Osteoblast (primary cell): ENCODE results near the gene RASD2. TPM values are rescaled to one million over a fixed set of nuclear protein-coding genes. Genes with fewer than 3 reads are reported as not detected.

Experiments used
- DNase-seq: peaks from one replicate; pipeline ENCODE4 v3.0.0; 2011; ENCODE audit warnings: low spot score, mixed read lengths; ENCODE audit not compliant: insufficient read length; ENCODE audit errors: missing footprints
- H2AFZ ChIP-seq: 2 replicates; pipeline ENCODE4 v1.6.0; 2011; ENCODE audit warnings: mild to moderate bottlenecking, low read length
- H3K27ac ChIP-seq: 2 replicates; pipeline ENCODE4 v1.5.1; 2011; ENCODE audit warnings: mild to moderate bottlenecking, low read depth, low read length, moderate library complexity
- H3K27me3 ChIP-seq: 2 replicates; pipeline ENCODE4 v1.6.0; 2012; ENCODE audit warnings: mild to moderate bottlenecking, control low read depth, inconsistent platforms, low read length, moderate library complexity; ENCODE audit not compliant: insufficient read depth
- H3K36me3 ChIP-seq: 2 replicates; pipeline ENCODE4 v1.5.1; 2011; ENCODE audit warnings: mild to moderate bottlenecking, low read length, control low read depth, moderate library complexity; ENCODE audit not compliant: insufficient read depth
- H3K4me1 ChIP-seq: 2 replicates; pipeline ENCODE4 v1.5.1; 2011; ENCODE audit warnings: mild to moderate bottlenecking, low read length, control low read depth, moderate library complexity; ENCODE audit not compliant: insufficient read depth
- H3K4me2 ChIP-seq: 2 replicates; pipeline ENCODE4 v1.6.0; 2011; ENCODE audit warnings: mild to moderate bottlenecking, low read length; ENCODE audit not compliant: insufficient read depth
- H3K4me3 ChIP-seq: fragments of 200-600 bp; sonication (generic); 3 replicates; pipeline ENCODE4 v1.5.1; 2012; ENCODE audit warnings: mild to moderate bottlenecking, low read length, inconsistent platforms; ENCODE audit not compliant: insufficient read depth
- H3K79me2 ChIP-seq: 2 replicates; pipeline ENCODE4 v1.6.0; 2012; ENCODE audit warnings: mild to moderate bottlenecking, low read length, control low read depth, inconsistent platforms; ENCODE audit not compliant: insufficient read depth
- H3K9me3 ChIP-seq: 2 replicates; pipeline ENCODE4 v1.5.1; 2011; ENCODE audit warnings: low read depth, low read length, control low read depth
- H4K20me1 ChIP-seq: 2 replicates; pipeline ENCODE4 v1.6.0; 2012; ENCODE audit warnings: mild to moderate bottlenecking, low read length, control low read depth; ENCODE audit not compliant: insufficient read depth
- total RNA-seq: library from RNA; depleted of rRNA; stranded (reverse); fragments of >200 nt; gene quantifications from 2 replicates; pipeline ENCODE4 v1.2.3, GENCODE V29; 2012
- TF ChIP-seq, protein P1 (sequence below): IDR thresholded peaks from 2 replicates; pipeline ENCODE4 v1.5.1; 2011; ENCODE audit warnings: mild to moderate bottlenecking, low read depth, low read length, moderate library complexity; ENCODE audit errors: extremely low read depth

The RASD2 gene
- total RNA-seq, 1 donor = under 0.01 TPM

DNA sequence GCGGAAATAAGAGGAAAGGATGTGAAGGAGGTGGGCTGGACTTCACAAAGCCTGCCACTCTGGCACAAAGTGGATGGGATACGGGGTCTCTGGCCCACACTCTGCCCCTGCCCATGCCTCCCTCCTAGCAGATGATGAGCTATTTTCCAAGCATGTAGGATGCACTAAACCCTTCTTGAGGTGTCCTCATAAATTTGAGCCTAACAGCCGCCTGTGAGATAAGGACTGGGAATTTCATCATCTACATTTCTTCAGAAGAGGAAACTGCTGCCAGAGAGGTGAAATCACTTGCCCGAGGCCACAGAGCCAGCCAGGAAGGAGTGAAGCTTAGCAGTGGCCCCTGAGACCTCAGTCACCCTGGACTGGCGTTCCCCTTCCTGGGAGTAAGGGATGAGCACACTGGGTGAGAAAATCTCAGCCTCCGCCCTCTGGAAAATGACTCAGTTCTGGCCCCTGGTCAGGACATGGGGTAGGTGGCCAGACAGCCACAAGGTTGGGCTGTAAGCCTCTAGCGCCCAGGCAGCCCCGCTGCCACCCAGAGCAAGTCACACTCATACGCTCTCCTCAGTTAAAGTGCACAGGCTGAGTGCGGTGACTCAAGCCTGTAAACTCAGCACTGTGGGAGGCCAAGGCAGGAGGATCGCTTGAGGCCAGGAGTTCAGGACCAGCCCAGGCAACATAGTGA, 48.6 kb downstream of the RASD2 start:
- peak; percentile 94 for DNase-seq
- no peak overlapping the region for H3K4me3 ChIP-seq
- H3K4me1 ChIP-seq = peaks cover 12% of the 10 kb centered on the region
- H3K27ac ChIP-seq = peak overlapping the region; percentile 56
- H3K9me3 ChIP-seq = no peaks in the 10 kb centered on the region
- no peaks in the 10 kb centered on the region for H4K20me1 ChIP-seq
- no peak overlapping the region for H2AFZ ChIP-seq
- H3K4me2 ChIP-seq = no peak overlapping the region
- H3K79me2 ChIP-seq = no peaks in the 10 kb centered on the region
- no peaks in the 10 kb centered on the region for H3K27me3 ChIP-seq
- TF ChIP-seq, protein P1, sequence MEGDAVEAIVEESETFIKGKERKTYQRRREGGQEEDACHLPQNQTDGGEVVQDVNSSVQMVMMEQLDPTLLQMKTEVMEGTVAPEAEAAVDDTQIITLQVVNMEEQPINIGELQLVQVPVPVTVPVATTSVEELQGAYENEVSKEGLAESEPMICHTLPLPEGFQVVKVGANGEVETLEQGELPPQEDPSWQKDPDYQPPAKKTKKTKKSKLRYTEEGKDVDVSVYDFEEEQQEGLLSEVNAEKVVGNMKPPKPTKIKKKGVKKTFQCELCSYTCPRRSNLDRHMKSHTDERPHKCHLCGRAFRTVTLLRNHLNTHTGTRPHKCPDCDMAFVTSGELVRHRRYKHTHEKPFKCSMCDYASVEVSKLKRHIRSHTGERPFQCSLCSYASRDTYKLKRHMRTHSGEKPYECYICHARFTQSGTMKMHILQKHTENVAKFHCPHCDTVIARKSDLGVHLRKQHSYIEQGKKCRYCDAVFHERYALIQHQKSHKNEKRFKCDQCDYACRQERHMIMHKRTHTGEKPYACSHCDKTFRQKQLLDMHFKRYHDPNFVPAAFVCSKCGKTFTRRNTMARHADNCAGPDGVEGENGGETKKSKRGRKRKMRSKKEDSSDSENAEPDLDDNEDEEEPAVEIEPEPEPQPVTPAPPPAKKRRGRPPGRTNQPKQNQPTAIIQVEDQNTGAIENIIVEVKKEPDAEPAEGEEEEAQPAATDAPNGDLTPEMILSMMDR = peak; percentile 24
- no peaks in the 10 kb centered on the region for H3K36me3 ChIP-seq

DNA sequence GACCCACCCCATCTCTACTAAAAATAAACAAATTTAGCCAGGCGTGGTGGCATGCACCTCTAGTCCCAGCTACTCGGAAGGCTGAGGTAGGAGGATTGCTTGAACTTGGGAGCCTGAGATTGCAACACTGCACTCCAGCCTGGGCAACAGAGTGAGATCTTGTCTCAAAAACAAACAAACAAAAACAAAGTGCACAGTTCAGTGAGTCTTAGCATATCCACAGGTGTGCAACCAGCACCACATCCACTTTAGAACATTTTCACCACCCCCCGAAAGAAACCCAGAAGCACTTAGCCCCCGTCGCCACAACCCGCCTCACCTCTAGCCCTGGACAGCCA, 49.1 kb downstream of the RASD2 start:
- TF ChIP-seq, protein P1 = no peak
- H3K4me2 ChIP-seq = no peak overlapping the region
- peak overlapping the region; percentile 56 for H3K27ac ChIP-seq
- no peak overlapping the region for H3K4me3 ChIP-seq
- no peak for DNase-seq
- no peaks in the 10 kb centered on the region for H3K36me3 ChIP-seq
- no peaks in the 10 kb centered on the region for H3K9me3 ChIP-seq
- no peaks in the 10 kb centered on the region for H3K27me3 ChIP-seq
- H4K20me1 ChIP-seq = no peaks in the 10 kb centered on the region
- H3K4me1 ChIP-seq = peaks cover 12% of the 10 kb centered on the region
- H3K79me2 ChIP-seq = no peaks in the 10 kb centered on the region
- H2AFZ ChIP-seq = no peak overlapping the region

DNA sequence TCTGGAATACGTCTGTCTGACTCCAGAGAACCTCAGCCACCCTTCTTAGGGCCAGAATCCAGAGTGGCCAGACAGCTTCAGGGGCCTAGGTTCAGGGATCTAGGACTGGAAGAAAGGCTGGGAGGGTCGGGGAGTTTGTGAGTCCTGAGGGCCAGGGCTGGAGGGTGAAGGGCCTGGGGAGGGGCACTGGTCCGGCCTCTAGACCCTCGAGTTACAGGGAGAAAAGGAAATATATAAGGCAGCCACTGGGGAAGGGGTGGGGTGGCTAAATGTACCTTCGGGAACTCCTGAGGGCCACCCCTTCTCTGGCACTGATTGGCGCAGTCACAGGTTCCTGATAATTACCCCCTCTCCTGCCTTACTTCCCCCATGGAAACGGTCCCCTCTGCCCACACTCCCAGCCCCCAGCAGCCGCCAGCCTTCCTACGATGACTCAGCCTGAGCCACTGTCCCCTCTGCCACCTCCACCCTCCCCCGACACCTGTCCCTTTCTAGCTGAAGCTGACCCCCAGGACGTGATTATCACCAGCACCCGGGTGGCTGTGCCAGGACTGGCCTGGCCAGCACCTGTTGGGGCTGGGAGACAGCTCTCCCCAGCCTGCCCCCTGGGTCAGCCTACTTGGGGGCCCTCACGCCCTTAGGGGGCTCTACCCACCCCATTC, 50.1 kb downstream of the RASD2 start:
- H3K27me3 ChIP-seq = no peaks in the 10 kb centered on the region
- H3K4me2 ChIP-seq = no peak overlapping the region
- no peaks in the 10 kb centered on the region for H3K36me3 ChIP-seq
- H2AFZ ChIP-seq = no peak overlapping the region
- H3K4me1 ChIP-seq = peaks cover 12% of the 10 kb centered on the region
- no peaks in the 10 kb centered on the region for H3K79me2 ChIP-seq
- H3K4me3 ChIP-seq = no peak overlapping the region
- no peak overlapping the region for H3K27ac ChIP-seq
- H4K20me1 ChIP-seq = no peaks in the 10 kb centered on the region
- TF ChIP-seq, protein P1 = no peak
- DNase-seq = no peak
- no peaks in the 10 kb centered on the region for H3K9me3 ChIP-seq

DNA sequence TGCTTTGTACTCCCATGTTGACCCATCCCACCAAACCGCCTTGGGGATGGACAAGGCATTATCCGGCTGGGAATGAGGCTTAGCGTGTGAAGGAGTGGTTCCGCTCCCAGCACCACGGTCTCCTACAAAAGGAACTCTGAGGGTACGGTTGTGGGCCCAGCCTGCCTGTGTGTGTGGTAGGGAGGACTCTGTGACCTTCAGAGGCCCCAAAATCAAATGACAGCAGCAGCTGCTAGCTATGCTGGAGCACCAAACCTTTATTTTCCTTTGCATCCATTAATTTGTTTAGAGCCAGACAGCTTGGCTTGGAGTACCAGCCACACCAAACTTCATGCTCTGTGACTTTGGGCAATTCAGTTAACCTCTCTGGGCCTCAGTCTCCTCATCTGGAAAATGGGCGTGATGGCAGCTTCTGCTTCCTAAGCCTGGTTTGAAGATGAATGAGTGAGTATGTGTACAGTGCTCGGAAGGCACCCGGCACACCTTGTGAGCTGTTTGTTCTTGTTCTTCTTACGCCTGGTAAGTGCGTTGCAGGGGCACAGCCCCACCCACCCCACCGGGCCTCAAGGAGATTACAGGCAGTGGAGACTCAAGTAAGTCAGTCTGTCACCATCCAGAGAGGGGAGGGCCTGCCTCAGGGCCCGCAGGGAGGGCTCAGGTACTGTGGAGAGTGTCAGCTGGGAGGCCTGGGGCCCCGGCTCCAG, 51.2 kb downstream of the RASD2 start:
- Histone ChIP-seq H3K27me3 (no peaks in the 10 kb centered on the region), H3K4me2 (no peak overlapping the region), H3K79me2 (no peaks in the 10 kb centered on the region), H3K36me3 (no peaks in the 10 kb centered on the region), H4K20me1 (no peaks in the 10 kb centered on the region), H3K4me1 (peaks cover 12% of the 10 kb centered on the region), H3K27ac (no peak overlapping the region), H3K9me3 (no peaks in the 10 kb centered on the region), H2AFZ (peak overlapping the region; percentile 81), H3K4me3 (no peak overlapping the region)
- no peak for DNase-seq
- TF ChIP-seq, protein P1 = no peak
